Cardiac fibroblast (primary cell): ENCODE results near the gene ID2.

Experiments
- DNase-seq, 2 donors: peaks; one replicate each; pipeline versions ENCODE4 v3.0.0 to v3.0.0-alpha.2; 2010; ENCODE audit warnings: low read depth in 2 of 2
- H3K4me3 ChIP-seq, 2 donors: replicated peaks in 1 of 2; 1 replicate in 1 of 2; 2 replicates in 1 of 2; pipeline ENCODE4 v1.5.1; 2011; ENCODE audit warnings: low read depth in 2 of 2, low read length in 2 of 2, mild to moderate bottlenecking in 2 of 2, moderate library complexity in 1 of 2
- CTCF ChIP-seq: IDR thresholded peaks from one replicate; pipeline ENCODE4 v1.5.1; 2011; ENCODE audit warnings: low read depth, mild to moderate bottlenecking, low read length, inconsistent platforms

The ID2 gene

DNA sequence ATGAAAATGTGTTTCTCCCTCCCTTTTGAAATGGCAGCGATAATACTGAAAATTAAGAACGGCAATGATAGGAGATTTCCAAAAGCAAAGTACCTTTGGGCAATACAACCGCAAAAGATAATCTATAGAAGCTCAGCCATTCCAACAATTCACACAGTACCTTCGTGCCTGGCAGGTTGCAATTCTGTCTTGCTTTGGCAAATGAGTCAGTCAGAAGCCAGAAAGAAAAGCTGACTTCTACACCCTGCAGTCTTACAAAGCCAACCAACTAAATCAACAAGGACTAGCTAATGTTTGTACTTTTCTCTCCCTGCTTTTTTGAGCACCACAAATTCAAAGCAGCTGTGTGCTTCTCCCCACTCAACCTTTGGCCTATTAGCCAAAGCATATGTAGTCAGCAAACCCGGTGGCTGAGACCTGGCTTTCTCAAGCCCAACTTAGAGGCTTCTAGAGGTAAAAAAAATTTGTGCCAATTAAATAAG lies 25.7 kb upstream of the ID2 start:
- TF ChIP-seq CTCF, result no peak
- H3K4me3 ChIP-seq, result no peak overlapping the region
- peak in 1 of 2 donors; percentile 8 for DNase-seq

GRCh38 chr2:8656811-8657210 lies 25.0 kb upstream of the ID2 start:
- H3K4me3 ChIP-seq, result no peak overlapping the region
- DNase-seq, result no peak
- TF ChIP-seq CTCF, result no peak

- no peak overlapping the region for H3K4me3 ChIP-seq
- DNase-seq, result no peak
- TF ChIP-seq CTCF, result no peak
Measured at GRCh38 chr2:8657423-8658062, 24.3 kb upstream of the ID2 start.

GRCh38 chr2:8658064-8658862 lies 23.6 kb upstream of the ID2 start:
- no peak for DNase-seq
- no peak for TF ChIP-seq CTCF
- H3K4me3 ChIP-seq, result no peak overlapping the region

- H3K4me3 ChIP-seq, result no peak overlapping the region
- DNase-seq, result no peak
- no peak for TF ChIP-seq CTCF
Measured at GRCh38 chr2:8659092-8659734, 22.6 kb upstream of the ID2 start.

GRCh38 chr2:8659735-8660492 lies 21.9 kb upstream of the ID2 start:
- DNase-seq, result no peak
- H3K4me3 ChIP-seq, result no peak overlapping the region
- TF ChIP-seq CTCF, result no peak
